HG03469 (cell line): ENCODE data around the gene SLC18A3.

Experiments used
- ATAC-seq: cut with Tn5 transposase; IDR thresholded peaks from one replicate; pipeline ENCODE4 v1.9.1; 2021; ENCODE audit warnings: mild to moderate bottlenecking, moderate library complexity, moderate number of reproducible peaks; ENCODE audit not compliant: unreplicated experiment

SLC18A3 gene

DNA sequence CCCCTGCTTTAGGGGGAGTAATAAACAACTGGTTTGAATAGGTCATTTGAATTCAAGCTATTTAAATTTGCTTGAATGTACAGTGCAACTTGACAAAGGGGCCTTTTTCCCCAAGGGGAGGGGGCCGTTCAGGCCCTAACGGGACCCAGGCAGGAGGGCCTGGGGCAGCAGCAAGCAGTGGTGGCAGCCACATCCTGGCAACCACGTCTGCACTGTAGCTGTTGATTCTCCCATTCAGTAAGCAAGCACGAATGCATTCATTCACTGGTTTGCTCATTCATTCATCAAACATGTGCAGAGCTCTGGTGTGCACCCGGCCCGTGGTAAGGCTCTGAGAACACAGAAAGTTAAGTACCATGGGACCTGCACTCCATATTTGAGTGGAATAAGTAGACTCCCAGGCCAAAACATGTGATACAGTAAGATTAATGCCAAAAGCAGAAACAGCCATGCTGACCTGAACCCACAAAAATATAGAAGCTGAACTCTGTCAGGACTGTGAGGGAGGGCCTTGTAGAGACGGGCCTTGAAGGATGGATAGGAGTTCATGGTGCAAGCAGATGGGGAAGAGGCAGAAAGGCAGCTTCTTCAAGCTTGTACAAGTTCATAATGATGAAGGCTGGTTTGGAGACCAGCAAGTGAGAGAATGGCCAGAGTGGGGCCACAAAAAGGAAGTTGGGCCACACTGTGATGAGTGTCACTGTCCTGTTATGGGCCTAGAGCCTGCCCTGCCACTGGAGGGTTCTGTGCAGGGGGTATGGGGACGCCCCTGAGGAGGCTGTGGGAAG, 40.0 kb downstream of the SLC18A3 start:
- ATAC-seq: no peak

- ATAC-seq: no peak
Observed at GRCh38 chr10:49650724-49651034, 40.6 kb downstream of the SLC18A3 start.

- no peak for ATAC-seq
Observed at GRCh38 chr10:49651039-49651835, 41.1 kb downstream of the SLC18A3 start.

GRCh38 chr10:49651917-49652316, 41.8 kb downstream of the SLC18A3 start:
- ATAC-seq: no peak

DNA sequence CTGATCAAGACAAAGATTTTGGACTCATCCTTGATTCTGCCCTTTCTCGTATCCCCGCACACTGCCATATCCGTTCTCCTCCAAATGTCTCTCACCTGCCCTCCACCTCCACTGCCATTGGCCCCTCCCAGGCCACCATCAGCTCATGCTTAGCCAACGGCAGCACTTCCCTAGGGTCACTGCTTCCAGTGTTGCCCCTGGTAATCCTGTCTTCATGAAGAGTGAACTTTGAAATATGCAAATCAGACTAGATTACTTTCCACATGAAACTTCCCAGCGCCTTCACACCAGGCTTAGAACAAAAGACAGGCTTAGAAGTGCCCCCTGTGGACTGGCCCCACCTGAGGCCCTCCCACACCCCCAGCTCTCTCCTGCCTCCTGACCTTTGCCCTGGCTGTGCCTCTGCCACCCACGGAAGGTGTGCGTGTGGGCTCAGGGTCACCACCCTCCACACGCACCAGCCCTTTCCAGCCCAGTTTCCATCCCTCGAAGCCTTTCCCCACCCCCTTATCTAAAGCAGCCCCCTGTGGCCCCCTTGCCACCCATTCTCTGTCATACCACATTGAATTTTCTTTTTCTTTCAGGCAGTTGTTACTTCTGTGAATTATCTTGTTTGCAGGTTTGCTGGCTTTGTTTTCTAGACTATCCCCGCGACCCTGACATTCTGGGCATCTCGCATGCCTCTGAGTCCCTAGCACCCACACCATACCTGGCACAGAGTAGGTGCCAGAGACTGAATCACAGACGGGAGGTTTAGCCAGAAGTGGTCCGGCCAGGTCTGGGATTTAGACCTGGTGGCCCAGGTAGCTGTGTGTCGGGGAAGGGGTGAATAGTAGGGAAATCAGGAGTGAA, 42.5 kb downstream of the SLC18A3 start:
- no peak for ATAC-seq

DNA sequence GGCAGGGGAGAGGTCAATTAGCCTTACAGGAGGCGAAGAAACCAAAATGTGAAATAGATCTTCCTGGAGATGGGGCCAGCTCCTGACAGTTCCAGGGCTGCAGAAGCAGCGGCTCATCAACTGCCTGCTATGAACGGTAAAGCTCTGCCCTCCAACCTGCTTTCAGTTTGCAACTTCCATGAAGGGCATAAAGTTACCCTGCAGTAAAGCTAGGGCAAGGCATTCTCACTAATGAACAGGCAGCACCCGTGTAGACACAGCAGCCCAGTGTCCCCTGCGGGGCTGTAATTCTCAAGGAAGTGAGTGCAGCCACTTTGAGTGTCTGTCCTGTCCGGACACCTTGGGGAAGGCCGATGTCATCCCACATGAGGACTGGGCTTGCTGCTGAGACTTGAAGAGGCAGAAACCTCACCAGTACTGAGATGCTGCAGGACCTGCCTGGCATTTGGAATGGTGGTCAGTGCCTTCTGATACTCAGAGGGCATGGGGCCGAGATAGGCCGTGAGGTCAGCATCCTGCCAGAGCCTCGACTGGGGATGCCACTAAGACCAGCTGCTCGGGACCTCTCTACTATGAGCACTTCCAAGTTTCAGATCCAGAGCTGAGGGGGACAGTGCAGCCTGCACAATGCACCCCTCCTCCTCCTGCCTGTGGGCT, 43.3 kb downstream of the SLC18A3 start:
- ATAC-seq: no peak

DNA sequence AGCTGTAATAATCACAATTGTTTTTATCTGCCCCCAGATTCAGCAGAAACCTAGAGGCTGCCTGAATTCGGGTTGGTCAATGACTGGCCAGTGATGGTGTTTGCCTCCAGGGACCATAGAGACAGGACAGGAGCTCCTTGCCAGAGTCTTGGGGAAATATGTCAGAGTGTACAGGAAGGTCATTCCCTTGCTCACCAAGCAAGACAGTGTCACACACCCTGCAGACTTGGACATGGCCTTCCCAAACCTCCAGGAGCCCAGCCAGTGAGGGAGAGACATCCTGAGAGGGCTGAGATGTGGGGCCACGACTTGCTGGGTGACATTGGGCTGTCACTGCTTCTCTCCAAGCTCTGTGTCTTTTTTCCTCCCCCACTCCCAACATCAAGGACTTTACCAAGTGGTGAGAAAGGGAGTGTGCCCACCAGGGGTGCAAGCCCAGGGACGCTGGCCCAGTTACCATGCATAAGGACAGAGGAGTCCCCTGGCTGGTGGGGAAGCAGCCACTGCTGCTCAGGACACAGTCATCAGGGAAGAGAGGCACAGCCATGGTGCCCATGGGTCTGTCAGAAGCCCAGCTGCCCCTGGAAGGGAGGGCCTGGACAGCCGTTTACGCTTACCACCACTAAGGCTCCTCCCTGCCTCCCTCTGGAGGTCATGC, 44.1 kb downstream of the SLC18A3 start:
- ATAC-seq: no peak

- ATAC-seq: no peak
Observed at GRCh38 chr10:49655099-49655498, 45.0 kb downstream of the SLC18A3 start.

GRCh38 chr10:49656845-49657493, 46.9 kb downstream of the SLC18A3 start:
- ATAC-seq: no peak

- no peak for ATAC-seq
Observed at GRCh38 chr10:49657606-49658005, 47.5 kb downstream of the SLC18A3 start.

- no peak for ATAC-seq
Observed at GRCh38 chr10:49661140-49661856, 51.2 kb downstream of the SLC18A3 start.
